Gastrocnemius medialis (tissue), 4 donors: Measurements from ENCODE around the gene DOCK8. TPM values are rescaled to one million over a fixed set of nuclear protein-coding genes. Genes with fewer than 3 reads are reported as not detected.

Experiments
- ATAC-seq, 2 donors: fragments of 150-250 bp; one replicate each; pipeline ENCODE4 v1.9.1; 2016
- DNase-seq, 2 donors: peaks; one replicate each; pipeline ENCODE4 v3.0.0-alpha.2; 2019
- H3K27ac ChIP-seq, 4 donors: fragments of 200-600 bp; sonication (generic); 1 replicate in 1 of 4; 2 replicates in 3 of 4; pipeline ENCODE4 v1.5.1; 2016 to 2018; ENCODE audit warnings: mild to moderate bottlenecking in 2 of 4, moderate library complexity in 1 of 4
- H3K27me3 ChIP-seq, 3 donors: fragments of 200-600 bp; sonication (generic) in 2 of 3; 1 replicate in 1 of 3; 2 replicates in 2 of 3; pipeline versions ENCODE4 v1.5.1 to v1.6.0; 2016 to 2019; ENCODE audit warnings: mild to moderate bottlenecking in 1 of 3, moderate library complexity in 1 of 3
- H3K36me3 ChIP-seq, 2 donors: fragments of 200-600 bp; sonication (generic) in 1 of 2; one replicate each; pipeline ENCODE4 v1.5.1; 2017 to 2018
- H3K4me1 ChIP-seq, 2 donors: fragments of 200-600 bp; sonication (generic) in 1 of 2; one replicate each; pipeline ENCODE4 v1.5.1; 2016 to 2017; ENCODE audit warnings: mild to moderate bottlenecking in 2 of 2
- H3K4me3 ChIP-seq, 4 donors: fragments of 200-600 bp; sonication (generic) in 3 of 4; 1 replicate in 1 of 4; 2 replicates in 3 of 4; pipeline ENCODE4 v1.5.1; 2016 to 2019; ENCODE audit warnings: mild to moderate bottlenecking in 2 of 4
- H3K9me3 ChIP-seq, 3 donors: fragments of 200-600 bp; sonication (generic) in 2 of 3; 1 replicate in 1 of 3; 2 replicates in 2 of 3; pipeline ENCODE4 v1.5.1; 2016 to 2019
- CTCF ChIP-seq, 5 experiments: fragments of 450-650 bp in 3 of 5; fragments of 200-600 bp in 2 of 5; sonication (generic) in 2 of 5; IDR thresholded peaks in 4 of 5; conservative IDR thresholded peaks in 1 of 5; 1 replicate in 4 of 5; 2 replicates in 1 of 5; pipeline ENCODE4 v1.5.1; 2016 to 2019; ENCODE audit warnings: antibody characterized with exemption in 5 of 5, mild to moderate bottlenecking in 3 of 5, moderate library complexity in 3 of 5
- POLR2A ChIP-seq, 2 donors: fragments of 450-650 bp; IDR thresholded peaks; one replicate each; pipeline ENCODE4 v1.6.1; 2017; ENCODE audit warnings: antibody characterized with exemption in 2 of 2, mild to moderate bottlenecking in 2 of 2, moderate library complexity in 2 of 2
- in situ Hi-C, 4 donors: fragments of 200-750 bp; cut with MboI; loops; one replicate each; pipeline versions ENCODE4 v1.15.0 to v1.8.0; 2017; ENCODE audit warnings: low sequenced_read_pairs in 4 of 4
- intact Hi-C: fragments of 100-400 bp; cut with DNase I; formaldehyde crosslinking; loops from one replicate; pipeline ENCODE4 v1.15.1; 2023; ENCODE audit warnings: low total_unique reads
- total RNA-seq, 4 donors: library from RNA; depleted of rRNA; stranded (reverse); fragments of >200 nt; gene quantifications; one replicate each; pipeline versions ENCODE4 v1.1.0 to v1.2.3, GENCODE V29; 2016

DOCK8 gene
- total RNA-seq, 4 donors from 2014 or later = 0.80 to 2.8 (median 2.0) TPM

- DNase-seq (no peak), ATAC-seq (no peak)
- Histone ChIP-seq H3K4me3 (no peak overlapping the region), H3K27me3 (no peaks in the 10 kb centered on the region), H3K27ac (no peak overlapping the region), H3K4me1 (no peaks in the 10 kb centered on the region), H3K36me3 (no peaks in the 10 kb centered on the region), H3K9me3 (no peaks in the 10 kb centered on the region)
- intact Hi-C loops = no loop called here
- TF ChIP-seq POLR2A (IDR thresholded peaks at IDR 0.05) = no peak
- TF ChIP-seq CTCF (IDR thresholded peaks at IDR 0.05 in 4 of 5, conservative IDR thresholded peaks at IDR 0.05 in 1 of 5) = no peak
- in situ Hi-C loops = no loop called here
These were observed 65.0 kb downstream of the DOCK8 start for GRCh38 chr9:279674-280073.

DNA sequence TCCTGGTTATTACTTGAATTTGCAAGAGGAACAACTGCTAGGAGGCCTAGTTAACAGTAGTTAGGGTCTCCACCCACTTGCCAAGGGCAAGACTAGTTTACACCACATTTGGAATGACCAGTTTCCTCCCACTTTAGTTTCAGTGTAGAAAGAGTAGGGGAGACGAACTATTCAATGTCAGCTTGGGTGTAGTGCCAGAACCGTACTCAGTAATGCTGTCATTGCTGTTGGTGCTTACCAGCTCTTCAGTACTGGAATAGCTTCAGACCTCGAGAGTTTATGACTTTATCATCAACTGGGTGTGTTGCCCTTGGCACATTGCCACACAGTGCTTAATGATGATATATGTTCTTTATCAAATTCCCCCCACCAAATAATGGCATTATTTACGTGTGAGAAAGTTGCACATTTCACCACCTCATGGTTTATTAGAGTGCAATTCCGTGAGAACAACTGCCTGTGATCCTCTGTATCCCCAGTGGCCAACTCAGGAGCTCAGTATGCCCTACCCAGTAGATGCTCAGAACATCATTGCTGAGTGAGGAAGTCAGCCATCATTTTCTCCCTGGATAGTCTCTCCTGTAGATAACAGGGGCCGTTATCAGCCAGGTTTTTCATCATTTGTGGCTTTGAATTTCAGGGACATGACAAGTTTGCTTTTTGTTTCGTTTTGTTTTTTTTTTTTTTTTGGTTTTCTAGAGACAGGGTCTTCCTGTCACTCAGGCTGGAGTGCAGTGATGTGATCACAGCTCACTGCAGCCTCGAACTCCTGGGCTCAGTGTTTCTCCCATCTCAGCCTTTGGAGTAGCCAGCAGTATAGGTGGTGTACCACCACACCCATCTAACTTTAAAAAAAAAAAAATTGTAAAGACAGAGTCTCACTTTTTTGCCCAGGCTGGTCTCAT lies 67.3 kb downstream of the DOCK8 start:
- Histone ChIP-seq H3K27me3 (no peaks in the 10 kb centered on the region), H3K9me3 (no peaks in the 10 kb centered on the region), H3K27ac (no peak overlapping the region), H3K4me1 (no peaks in the 10 kb centered on the region), H3K4me3 (no peak overlapping the region), H3K36me3 (no peaks in the 10 kb centered on the region)
- in situ Hi-C loops = no loop called here
- DNase-seq (no peak), ATAC-seq (no peak)
- intact Hi-C loops = no loop called here
- TF ChIP-seq CTCF (IDR thresholded peaks at IDR 0.05 in 4 of 5, conservative IDR thresholded peaks at IDR 0.05 in 1 of 5) (no peak), POLR2A (IDR thresholded peaks at IDR 0.05) (no peak)

GRCh38 chr9:286071-286740 lies 71.5 kb downstream of the DOCK8 start:
- no peaks in the 10 kb centered on the region for H3K27me3 ChIP-seq
- TF ChIP-seq CTCF (IDR thresholded peaks at IDR 0.05 in 4 of 5, conservative IDR thresholded peaks at IDR 0.05 in 1 of 5) (no peak), POLR2A (IDR thresholded peaks at IDR 0.05) (no peak)
- H3K4me3 ChIP-seq = no peak overlapping the region
- no peaks in the 10 kb centered on the region for H3K4me1 ChIP-seq
- in situ Hi-C loops = no loop called here
- DNase-seq (no peak), ATAC-seq (no peak)
- no peaks in the 10 kb centered on the region for H3K36me3 ChIP-seq
- no peak overlapping the region for H3K27ac ChIP-seq
- intact Hi-C loops = no loop called here
- H3K9me3 ChIP-seq = no peaks in the 10 kb centered on the region

DNA sequence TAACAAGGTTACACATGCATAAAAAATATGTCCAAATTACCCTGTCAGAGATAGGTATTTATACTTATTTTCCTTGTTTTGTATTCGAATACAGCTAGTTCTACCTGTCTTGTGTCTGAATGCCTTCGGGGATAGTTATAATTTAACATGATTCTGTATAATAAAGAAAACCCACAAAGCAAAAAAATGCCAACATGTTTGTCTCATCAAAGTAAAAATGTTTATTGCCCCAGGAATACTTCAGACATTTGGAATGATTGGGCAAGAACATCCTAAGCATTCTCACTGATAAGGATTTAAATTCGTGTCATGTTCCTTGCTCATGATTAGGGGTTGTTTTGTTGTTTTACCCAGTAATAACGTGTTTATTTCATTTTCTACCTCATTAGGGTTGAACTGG lies 74.5 kb downstream of the DOCK8 start:
- Histone ChIP-seq H3K9me3 (no peaks in the 10 kb centered on the region), H3K4me3 (no peak overlapping the region), H3K36me3 (no peaks in the 10 kb centered on the region), H3K27me3 (no peaks in the 10 kb centered on the region), H3K4me1 (no peaks in the 10 kb centered on the region), H3K27ac (no peak overlapping the region)
- in situ Hi-C loops (no loop called here), intact Hi-C loops (no loop called here)
- no peak for TF ChIP-seq CTCF (IDR thresholded peaks at IDR 0.05 in 4 of 5, conservative IDR thresholded peaks at IDR 0.05 in 1 of 5)
- no peak for TF ChIP-seq POLR2A (IDR thresholded peaks at IDR 0.05)
- ATAC-seq = no peak
- no peak for DNase-seq
